ENCODE results near the gene CD99.
"Not testable (repeated sequence)": the region's sequence is repeated elsewhere in the genome, so short reads cannot be mapped to it uniquely, and the experiment has no call there.

Gene CD99

GRCh38 chrX:2723286-2723879 is 32.3 kb downstream of the CD99 start:
- DNase-seq (ENCODE audit: low read depth, low spot score): no peak

GRCh38 chrX:2727264-2727663 is 36.2 kb downstream of the CD99 start:
- DNase-seq (ENCODE audit: low read depth, low spot score): not testable (repeated sequence)

GRCh38 chrX:2732076-2732475 is 41.0 kb downstream of the CD99 start:
- no peak for DNase-seq (ENCODE audit: low read depth, low spot score)

GRCh38 chrX:2732649-2733048 is 41.6 kb downstream of the CD99 start:
- DNase-seq (ENCODE audit: low read depth, low spot score): no peak

GRCh38 chrX:2733286-2733685 is 42.2 kb downstream of the CD99 start:
- no peak for DNase-seq (ENCODE audit: low read depth, low spot score)

GRCh38 chrX:2735270-2735669 is 44.2 kb downstream of the CD99 start:
- DNase-seq (ENCODE audit: low read depth, low spot score): no peak

- DNase-seq (ENCODE audit: low read depth, low spot score): no peak
Observed at GRCh38 chrX:2740672-2741071, 49.6 kb downstream of the CD99 start.

GRCh38 chrX:2741386-2741785 is 50.3 kb downstream of the CD99 start:
- no peak for DNase-seq (ENCODE audit: low read depth, low spot score)

GRCh38 chrX:2746250-2746649 is 55.2 kb downstream of the CD99 start:
- DNase-seq (ENCODE audit: low read depth, low spot score): not testable (repeated sequence)

- no peak for DNase-seq (ENCODE audit: low read depth, low spot score)
Observed at GRCh38 chrX:2748171-2748814, 57.2 kb downstream of the CD99 start.

GRCh38 chrX:2748815-2749188 is 57.7 kb downstream of the CD99 start:
- DNase-seq (ENCODE audit: low read depth, low spot score): no peak

- no peak for DNase-seq (ENCODE audit: low read depth, low spot score)
Observed at GRCh38 chrX:2751291-2751690, 60.2 kb downstream of the CD99 start.

- not testable (repeated sequence) for DNase-seq (ENCODE audit: low read depth, low spot score)
Observed at GRCh38 chrX:2751874-2752300, 60.8 kb downstream of the CD99 start, which contains the start of gene XG. TSS of gene XG (plus strand) at chrX:2752040. CDS start at chrX:2752275, 235 bp downstream.

- DNase-seq (ENCODE audit: low read depth, low spot score): not testable (repeated sequence)
Observed at GRCh38 chrX:2752441-2752840, 61.3 kb downstream of the CD99 start.

- DNase-seq (ENCODE audit: low read depth, low spot score): not testable (repeated sequence)
Observed at GRCh38 chrX:2755163-2755715, 64.1 kb downstream of the CD99 start.

GRCh38 chrX:2756548-2756947 is 65.5 kb downstream of the CD99 start:
- no peak for DNase-seq (ENCODE audit: low read depth, low spot score)

- no peak for DNase-seq (ENCODE audit: low read depth, low spot score)
Observed at GRCh38 chrX:2761246-2761645, 70.2 kb downstream of the CD99 start.

GRCh38 chrX:2762671-2763070 is 71.6 kb downstream of the CD99 start:
- not testable (repeated sequence) for DNase-seq (ENCODE audit: low read depth, low spot score)

- not testable (repeated sequence) for DNase-seq (ENCODE audit: low read depth, low spot score)
Observed at GRCh38 chrX:2764766-2765548, 73.9 kb downstream of the CD99 start.

- DNase-seq (ENCODE audit: low read depth, low spot score): no peak
Observed at GRCh38 chrX:2765549-2765830, 74.4 kb downstream of the CD99 start.

GRCh38 chrX:2766906-2767305 is 75.8 kb downstream of the CD99 start:
- DNase-seq (ENCODE audit: low read depth, low spot score): no peak

- DNase-seq (ENCODE audit: low read depth, low spot score): no peak
Observed at GRCh38 chrX:2767631-2768455, 76.7 kb downstream of the CD99 start.
